ENCODE results near the gene APOBEC3B. TPM values are rescaled to one million over a fixed set of nuclear protein-coding genes. Genes with fewer than 3 reads are reported as not detected.
A peak's percentile ranks its signal among the peaks of the same experiment; 100 is the strongest.

APOBEC3B gene
- total and polyA plus RNA-seq, 2 of the 8 experiments (the other 6 are each of a cell fraction or from before 2014, with no cell fraction given) = 14.2 to 74.9 TPM

DNA sequence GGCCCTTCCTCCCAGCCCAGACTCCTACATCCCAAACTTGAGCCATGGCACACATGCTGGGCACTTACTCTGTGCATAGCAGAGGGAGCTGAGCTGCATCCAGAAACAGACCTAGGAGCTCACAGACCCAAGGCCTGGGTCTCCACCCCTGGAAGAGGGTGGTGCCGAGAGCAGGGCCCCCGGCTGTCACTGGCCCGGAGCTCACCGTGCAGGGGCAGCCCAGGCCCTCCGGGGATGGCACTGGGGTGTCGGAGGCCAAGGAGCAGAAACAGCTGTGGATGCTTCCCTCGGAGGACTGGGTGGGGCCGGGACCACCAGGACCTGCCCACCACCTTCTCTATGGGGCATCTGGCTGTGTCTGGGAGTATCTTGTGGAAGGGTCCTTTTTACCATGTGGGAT, 29.1 kb upstream of the APOBEC3B start:
- H3K18ac ChIP-seq (ENCODE audit: extremely low read depth, low read length) = no peak overlapping the region
- H3K9ac ChIP-seq (replicated peaks in 1 of 4; ENCODE audit: extremely low read depth in 1 of 4, low read depth in 3 of 4, low read length in 3 of 4) = no peak overlapping the region
- WGBS, 2 experiments (ENCODE audit: extremely low coverage in 1 of 2, insufficient coverage in 1 of 2, insufficient read length in 1 of 2, insufficient replicate concordance in 2 of 2, low coverage in 1 of 2, low lambda C conversion rate in 2 of 2, missing lambda C conversion rate in 1 of 2) = 95% methylated on average over 8 of the region's 8 CpGs; no CpG with 5 or more reads in 1 of the 2 experiments
- no peaks in the 10 kb centered on the region for H3K36me3 ChIP-seq (ENCODE audit: control insufficient read depth in 2 of 4, insufficient read depth in 4 of 4, low read length in 3 of 4)
- H3K4me1 ChIP-seq (replicated peaks in 1 of 4; ENCODE audit: control insufficient read depth in 3 of 4, insufficient read depth in 4 of 4, low read length in 3 of 4) = no peaks in the 10 kb centered on the region
- ChIA-PET POLR2A (ENCODE audit: partially characterized antibody) (interaction anchor here (2.5 kb wide), 1 partner anchor 9 kb away, joined by 6 read pairs; no protein-coding TSS in a partner anchor), CTCF (ENCODE audit: partially characterized antibody) (interaction anchor here (1.1 to 1.5 kb wide), 3 partner anchors 10 to 185 kb away, joined by 3 to 5 read pairs (median 3); no protein-coding TSS in a partner anchor)
- H2BK120ac ChIP-seq (replicated peaks; ENCODE audit: low read depth, low read length) = no peak overlapping the region
- H2BK5ac ChIP-seq (ENCODE audit: low read depth, low read length) = no peak overlapping the region
- no peak overlapping the region for H3K56ac ChIP-seq (replicated peaks; ENCODE audit: insufficient read length, low read depth, low read length)
- no peaks in the 10 kb centered on the region for H4K20me1 ChIP-seq (replicated peaks in 1 of 2; ENCODE audit: control insufficient read depth in 1 of 2, insufficient read depth in 2 of 2, low read length in 2 of 2)
- H3K27ac ChIP-seq (ENCODE audit: low read depth, low read length) = no peak overlapping the region
- H2AK5ac ChIP-seq (ENCODE audit: low read depth, low read length) = no peak overlapping the region
- H3K27me3 ChIP-seq (replicated peaks in 1 of 4; ENCODE audit: control insufficient read depth in 3 of 4, extremely low read depth in 1 of 4, insufficient read depth in 3 of 4, low read length in 3 of 4) = no peaks in the 10 kb centered on the region; a peak in 1 of 7 replicates
- no peaks in the 10 kb centered on the region for H3K79me2 ChIP-seq (ENCODE audit: control insufficient read depth in 1 of 2, insufficient read depth in 2 of 2, low read length in 2 of 2)
- H3K23ac ChIP-seq (ENCODE audit: insufficient read length) = no peak overlapping the region
- DNase-seq (ENCODE audit: low read depth in 1 of 2, low spot score in 2 of 2) (no peak), FAIRE-seq (no peak)
- peak overlapping the region; percentile 8 for H3K4ac ChIP-seq (replicated peaks; ENCODE audit: insufficient read length, low read depth, low read length)
- H3K9me3 ChIP-seq (ENCODE audit: insufficient read depth in 2 of 2, low read depth in 1 of 2, low read length in 1 of 2) = no peaks in the 10 kb centered on the region
- H3K14ac ChIP-seq (ENCODE audit: insufficient read length) = no peak overlapping the region
- no peaks in the 10 kb centered on the region for H3K79me1 ChIP-seq (ENCODE audit: low read depth, low read length)
- H4K8ac ChIP-seq (ENCODE audit: extremely low read depth, insufficient read depth, low read length) = no peak overlapping the region
- no peak overlapping the region for H3K4me3 ChIP-seq (ENCODE audit: extremely low read depth in 1 of 4, insufficient read depth in 2 of 4, low read depth in 3 of 4, low read length in 4 of 4)
- no peak overlapping the region for H2BK20ac ChIP-seq (ENCODE audit: low read length)
- no peak overlapping the region for H3K4me2 ChIP-seq (ENCODE audit: insufficient read depth in 1 of 2, low read depth in 2 of 2, low read length in 2 of 2)
- TF ChIP-seq NANOG (IDR thresholded peaks at IDR 0.05; ENCODE audit: insufficient read depth, low read depth, low read length, poor library complexity, severe bottlenecking) = no peak
- no peak for TF ChIP-seq SP1 (IDR thresholded peaks at IDR 0.05; ENCODE audit: low read depth, low read length)
- TF ChIP-seq BACH1 (IDR thresholded peaks at IDR 0.05; ENCODE audit: low read length) = no peak
- no peak overlapping the region for H4K91ac ChIP-seq (replicated peaks; ENCODE audit: insufficient read length, low read length)
- H2BK12ac ChIP-seq (ENCODE audit: low read depth, low read length) = no peak overlapping the region
- H2BK15ac ChIP-seq (ENCODE audit: low read length) = no peak overlapping the region
- H4K5ac ChIP-seq (ENCODE audit: insufficient read length, low read depth, low read length) = no peak overlapping the region
- H2AFZ ChIP-seq (ENCODE audit: low read length) = no peak overlapping the region
- H3K23me2 ChIP-seq (ENCODE audit: low read depth, low read length) = no peaks in the 10 kb centered on the region
